HEK293 (cell line): Measurements from ENCODE around the gene CNOT11.

Experiments
- CTCF ChIA-PET: fragments of 350-600 bp; formaldehyde crosslinking; extraction: SDS; loops from one replicate; lab custom pipeline; 2021; ENCODE audit warnings: antibody characterized with exemption; lab: Yijun Ruan, JAX
- POLR2A ChIA-PET: fragments of 300-600 bp; formaldehyde crosslinking; extraction: SDS; loops from one replicate; lab custom pipeline; 2020; ENCODE audit warnings: antibody characterized with exemption, inconsistent platforms; lab: Yijun Ruan, JAX
- H3K27ac ChIP-seq: fragments of 200-500 bp; sonication (Bioruptor generic); 2 replicates; pipeline ENCODE4 v1.5.1; 2014; ENCODE audit warnings: low read depth, low read length, control low read depth, inconsistent platforms; ENCODE audit errors: extremely low read depth
- H3K36me3 ChIP-seq, 2 experiments: fragments of 200-500 bp in 1 of 2; sonication (Bioruptor generic) in 1 of 2; 1 replicate in 1 of 2; 2 replicates in 1 of 2; pipeline ENCODE4 v1.5.1; 2014 to 2017; ENCODE audit warnings: inconsistent platforms in 2 of 2, low read length in 2 of 2; ENCODE audit not compliant: control insufficient read depth in 2 of 2, insufficient read depth in 1 of 2
- H3K4me1 ChIP-seq: fragments of 200-500 bp; sonication (Bioruptor generic); 2 replicates; pipeline ENCODE4 v1.5.1; 2014; ENCODE audit warnings: mild to moderate bottlenecking, low read length, inconsistent platforms; ENCODE audit not compliant: control insufficient read depth, insufficient read depth
- H3K4me3 ChIP-seq: 2 replicates; pipeline ENCODE4 v1.5.1; 2011; ENCODE audit warnings: low read depth, mild to moderate bottlenecking, control low read depth, low read length, moderate library complexity
- H3K9me3 ChIP-seq: fragments of 200-500 bp; sonication (Bioruptor generic); 2 replicates; pipeline ENCODE4 v1.5.1; 2014; ENCODE audit warnings: low read depth, low read length, inconsistent platforms; ENCODE audit not compliant: control insufficient read depth, insufficient read depth
- CTCF ChIP-seq: fragments of 450-650 bp; formaldehyde crosslinking; IDR thresholded peaks from 2 replicates; pipeline ENCODE4 v1.5.1; 2016; ENCODE audit warnings: missing biosample characterization, missing genetic modification characterization
- HOXA7 ChIP-seq: sonication (generic); formaldehyde crosslinking; IDR thresholded peaks from 2 replicates; pipeline ENCODE4 v1.8.1; 2022; ENCODE audit warnings: missing genetic modification reagents, borderline replicate concordance
- KLF10 ChIP-seq: fragments of 450-650 bp; IDR thresholded peaks from 2 replicates; pipeline ENCODE4 v1.5.1; 2018; ENCODE audit warnings: missing biosample characterization, mild to moderate bottlenecking, missing genetic modification characterization
- KLF9 ChIP-seq: fragments of 450-650 bp; formaldehyde crosslinking; IDR thresholded peaks from 2 replicates; pipeline ENCODE4 v1.5.1; 2016; ENCODE audit warnings: missing biosample characterization, missing genetic modification characterization, low read depth
- PRDM10 ChIP-seq: fragments of 450-650 bp; formaldehyde crosslinking; IDR thresholded peaks from 2 replicates; pipeline ENCODE4 v1.5.1; 2016; ENCODE audit warnings: missing biosample characterization, missing genetic modification characterization
- PRDM6 ChIP-seq: fragments of 450-650 bp; formaldehyde crosslinking; IDR thresholded peaks from 2 replicates; pipeline ENCODE4 v1.5.1; 2017; ENCODE audit warnings: missing biosample characterization, missing genetic modification characterization
- RBAK ChIP-seq: fragments of 450-650 bp; formaldehyde crosslinking; IDR thresholded peaks from 2 replicates; pipeline ENCODE4 v1.5.1; 2016; ENCODE audit warnings: missing biosample characterization, missing genetic modification characterization
- YY1 ChIP-seq: fragments of 450-650 bp; formaldehyde crosslinking; IDR thresholded peaks from 2 replicates; pipeline ENCODE4 v1.5.1; 2018; ENCODE audit warnings: missing biosample characterization, missing genetic modification characterization
- ZBTB1 ChIP-seq: fragments of 450-650 bp; formaldehyde crosslinking; IDR thresholded peaks from 2 replicates; pipeline ENCODE4 v1.5.1; 2016; ENCODE audit warnings: missing biosample characterization, missing genetic modification characterization
- ZBTB21 ChIP-seq: fragments of 450-650 bp; formaldehyde crosslinking; IDR thresholded peaks from 2 replicates; pipeline ENCODE4 v1.5.1; 2017; ENCODE audit warnings: missing biosample characterization, missing genetic modification characterization
- ZBTB6 ChIP-seq: fragments of 450-650 bp; formaldehyde crosslinking; IDR thresholded peaks from 2 replicates; pipeline ENCODE4 v1.5.1; 2017; ENCODE audit warnings: missing biosample characterization, missing genetic modification characterization
- ZBTB7A ChIP-seq: fragments of 450-650 bp; formaldehyde crosslinking; IDR thresholded peaks from 2 replicates; pipeline ENCODE4 v1.5.1; 2016; ENCODE audit warnings: low read depth, missing biosample characterization, missing genetic modification characterization
- ZFHX2 ChIP-seq: fragments of 450-650 bp; formaldehyde crosslinking; conservative IDR thresholded peaks from 2 replicates; pipeline ENCODE4 v1.5.1; 2016; ENCODE audit warnings: missing biosample characterization, missing genetic modification characterization
- ZNF155 ChIP-seq: fragments of 450-650 bp; formaldehyde crosslinking; IDR thresholded peaks from 2 replicates; pipeline ENCODE4 v1.5.1; 2016; ENCODE audit warnings: missing biosample characterization, missing genetic modification characterization
- ZNF223 ChIP-seq: fragments of 450-650 bp; formaldehyde crosslinking; IDR thresholded peaks from 2 replicates; pipeline ENCODE4 v1.5.1; 2016; ENCODE audit warnings: missing biosample characterization, missing genetic modification characterization
- ZNF23 ChIP-seq: fragments of 450-650 bp; formaldehyde crosslinking; IDR thresholded peaks from 2 replicates; pipeline ENCODE4 v1.5.1; 2016; ENCODE audit warnings: missing biosample characterization, missing genetic modification characterization, borderline replicate concordance
- ZNF292 ChIP-seq: fragments of 450-650 bp; formaldehyde crosslinking; IDR thresholded peaks from 2 replicates; pipeline ENCODE4 v1.5.1; 2016; ENCODE audit warnings: low read depth, missing biosample characterization, missing genetic modification characterization, borderline replicate concordance
- ZNF366 ChIP-seq: fragments of 450-650 bp; formaldehyde crosslinking; conservative IDR thresholded peaks from 2 replicates; pipeline ENCODE4 v1.5.1; 2016; ENCODE audit warnings: missing biosample characterization, missing genetic modification characterization
- ZNF645 ChIP-seq: fragments of 450-650 bp; formaldehyde crosslinking; IDR thresholded peaks from 2 replicates; pipeline ENCODE4; 2016; ENCODE audit warnings: missing biosample characterization, missing genetic modification characterization
- ZNF677 ChIP-seq: fragments of 450-650 bp; IDR thresholded peaks from 2 replicates; pipeline ENCODE4 v1.5.0; 2018; ENCODE audit warnings: missing biosample characterization, mild to moderate bottlenecking, missing genetic modification characterization, moderate library complexity
- ZNF843 ChIP-seq: fragments of 450-650 bp; formaldehyde crosslinking; IDR thresholded peaks from 2 replicates; pipeline ENCODE4 v1.5.1; 2016; ENCODE audit warnings: missing biosample characterization, missing genetic modification characterization
- ZSCAN5A ChIP-seq: fragments of 450-650 bp; formaldehyde crosslinking; IDR thresholded peaks from 2 replicates; pipeline ENCODE4 v1.5.1; 2016; ENCODE audit warnings: missing biosample characterization, missing genetic modification characterization

The CNOT11 gene

GRCh38 chr2:101294861-101295260, 42.2 kb downstream of the CNOT11 start:
- Histone ChIP-seq H3K4me3 (no peak overlapping the region), H3K36me3 (peaks cover 13 to 29% of the 10 kb centered on the region in 2 experiments; a peak in 2 of 3 replicates), H3K27ac (no peak overlapping the region), H3K9me3 (no peaks in the 10 kb centered on the region), H3K4me1 (no peaks in the 10 kb centered on the region)
- no peak for TF ChIP-seq ZBTB7A (tag by site-specific recombination)
- no peak for TF ChIP-seq ZNF677
- no peak for TF ChIP-seq ZNF155
- TF ChIP-seq PRDM6 (tag by site-specific recombination) = no peak
- TF ChIP-seq PRDM10 = no peak
- TF ChIP-seq RBAK (tag by site-specific recombination) = no peak
- POLR2A ChIA-PET = no interaction called here
- CTCF ChIA-PET = no interaction called here

- no peaks in the 10 kb centered on the region for H3K4me1 ChIP-seq
- no peak overlapping the region for H3K27ac ChIP-seq
- POLR2A ChIA-PET = interaction anchor here (0.6 to 1.7 kb wide), 2 partner anchors 13 to 144 kb away, joined by 3 to 5 read pairs; partner anchors contain the start of gene RNF149
- H3K36me3 ChIP-seq = peaks cover 10 to 27% of the 10 kb centered on the region in 2 experiments; a peak in 2 of 3 replicates
- no peak overlapping the region for H3K4me3 ChIP-seq
- H3K9me3 ChIP-seq = no peaks in the 10 kb centered on the region
- CTCF ChIA-PET = interaction anchor here (1.0 kb wide), 1 partner anchor 46 kb away, joined by 4 read pairs; no protein-coding TSS in a partner anchor
- no peak for TF ChIP-seq ZBTB6 (tag by site-specific recombination)
- no peak for TF ChIP-seq ZNF23 (tag by site-specific recombination)
- TF ChIP-seq KLF9 (tag by site-specific recombination) = no peak
- TF ChIP-seq ZNF843 (tag by site-specific recombination) = no peak
- TF ChIP-seq ZNF366 = no peak
- TF ChIP-seq ZNF292 (tag by site-specific recombination) = no peak
- no peak for TF ChIP-seq ZBTB21 (tag by site-specific recombination)
- no peak for TF ChIP-seq HOXA7 (CRISPR knock-in tag)
- no peak for TF ChIP-seq KLF10 (tag by site-specific recombination)
Measured at GRCh38 chr2:101295895-101296294, 43.2 kb downstream of the CNOT11 start.

- Histone ChIP-seq H3K36me3 (peaks cover 7 to 29% of the 10 kb centered on the region in 2 experiments; a peak in 2 of 3 replicates), H3K4me3 (no peak overlapping the region), H3K4me1 (no peaks in the 10 kb centered on the region), H3K9me3 (no peaks in the 10 kb centered on the region), H3K27ac (no peak overlapping the region)
- POLR2A ChIA-PET = interaction anchor here (1.7 kb wide), 1 partner anchor 12 kb away, joined by 5 read pairs; the partner anchor contains the start of gene RNF149
- CTCF ChIA-PET = interaction anchor here (0.7 to 1.0 kb wide), 2 partner anchors 46 to 186 kb away, joined by 4 to 5 read pairs; no protein-coding TSS in a partner anchor
- TF ChIP-seq ZBTB1 (tag by site-specific recombination) (no peak), ZSCAN5A (no peak), ZNF223 (no peak), ZFHX2 (no peak), ZNF645 (no peak), YY1 (no peak), CTCF (tag by site-specific recombination) (no peak)
Measured at GRCh38 chr2:101296371-101296770, 43.7 kb downstream of the CNOT11 start.
